GM11168 (cell line): ENCODE measurements around the gene GBX1.

ENCODE experiments used
- in situ Hi-C: fragments of 300-500 bp; cut with MboI; formaldehyde crosslinking; loops from one replicate; pipeline ENCODE4 v1.12.0; 2022; ENCODE audit warnings: low sequenced_read_pairs; ENCODE audit not compliant: unreplicated experiment

Gene GBX1

GRCh38 chr7:151130741-151131157 lies 36.7 kb downstream of the GBX1 start:
- in situ Hi-C loops, result no loop called here

GRCh38 chr7:151129960-151130591 lies 37.4 kb downstream of the GBX1 start:
- in situ Hi-C loops, result no loop called here

GRCh38 chr7:151129117-151129959 lies 38.2 kb downstream of the GBX1 start:
- in situ Hi-C loops, result no loop called here

GRCh38 chr7:151128716-151129115 lies 38.8 kb downstream of the GBX1 start:
- in situ Hi-C loops, result no loop called here

DNA sequence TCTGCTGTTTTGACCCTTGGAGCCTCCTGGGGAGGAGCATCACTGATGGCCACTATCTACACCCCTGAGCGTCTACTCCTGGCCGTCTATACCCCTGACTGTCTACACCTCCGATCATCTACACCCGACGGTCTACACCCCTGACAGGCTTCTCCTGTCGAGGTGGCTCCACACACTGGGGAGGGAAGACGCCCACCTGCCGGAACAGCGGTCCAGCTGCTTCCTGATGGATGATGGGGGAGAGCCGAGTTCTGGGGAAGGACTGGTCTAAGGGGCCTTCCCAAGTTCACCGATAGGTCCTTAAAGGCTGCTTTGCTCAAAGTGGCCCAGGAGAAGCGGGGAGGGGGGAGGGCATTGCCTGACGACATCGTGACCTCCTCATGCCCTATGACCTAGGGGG lies 39.4 kb downstream of the GBX1 start:
- in situ Hi-C loops, result no loop called here

- in situ Hi-C loops, result no loop called here
These were observed 40.9 kb downstream of the GBX1 start for GRCh38 chr7:151126491-151127137.

GRCh38 chr7:151125846-151126481 lies 41.5 kb downstream of the GBX1 start:
- in situ Hi-C loops, result no loop called here

DNA sequence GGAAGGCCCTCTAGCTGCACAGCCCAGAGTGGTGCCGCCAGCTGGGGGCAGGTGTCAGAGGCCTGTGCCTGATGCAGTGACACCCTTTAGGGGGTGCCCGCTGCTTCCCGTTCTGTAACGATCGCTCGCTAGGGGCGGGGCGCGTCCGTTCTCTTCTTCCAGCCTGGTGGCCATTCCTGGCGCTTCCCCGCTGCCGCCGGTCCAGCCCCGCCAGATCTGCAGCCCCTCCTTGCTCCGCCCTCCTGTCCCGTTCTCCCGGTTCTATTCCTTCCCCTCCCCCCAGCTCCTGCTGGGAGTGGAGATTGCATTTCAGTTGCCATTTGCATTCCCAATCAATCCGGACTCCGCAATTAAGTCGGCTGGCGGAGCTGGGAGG lies 42.0 kb downstream of the GBX1 start:
- in situ Hi-C loops, result no loop called here

GRCh38 chr7:151124899-151125399 lies 42.5 kb downstream of the GBX1 start:
- in situ Hi-C loops, result no loop called here

GRCh38 chr7:151124481-151124880 lies 43.0 kb downstream of the GBX1 start:
- in situ Hi-C loops, result no loop called here

GRCh38 chr7:151123822-151124464 lies 43.6 kb downstream of the GBX1 start:
- in situ Hi-C loops, result no loop called here

- in situ Hi-C loops, result no loop called here
These were observed 44.2 kb downstream of the GBX1 start for GRCh38 chr7:151123158-151123821.

DNA sequence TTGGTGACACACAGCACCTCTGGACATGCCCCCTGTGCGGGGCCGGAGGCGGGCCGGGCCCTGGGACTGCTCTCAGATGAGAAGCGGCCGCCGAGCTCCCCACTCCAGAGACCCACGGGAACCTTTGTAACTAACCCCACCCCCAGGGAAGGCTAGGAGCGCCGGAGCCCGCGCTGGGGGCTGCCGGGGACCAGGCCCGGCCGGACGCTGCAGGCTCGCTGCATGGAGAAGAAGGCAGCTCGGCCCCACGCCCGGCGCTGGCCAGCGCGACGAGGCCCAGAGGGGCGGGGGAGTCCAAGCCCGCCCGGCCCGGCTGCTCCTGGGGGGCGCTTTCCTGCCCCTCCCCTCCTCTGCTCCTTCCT lies 44.7 kb downstream of the GBX1 start:
- in situ Hi-C loops, result no loop called here

DNA sequence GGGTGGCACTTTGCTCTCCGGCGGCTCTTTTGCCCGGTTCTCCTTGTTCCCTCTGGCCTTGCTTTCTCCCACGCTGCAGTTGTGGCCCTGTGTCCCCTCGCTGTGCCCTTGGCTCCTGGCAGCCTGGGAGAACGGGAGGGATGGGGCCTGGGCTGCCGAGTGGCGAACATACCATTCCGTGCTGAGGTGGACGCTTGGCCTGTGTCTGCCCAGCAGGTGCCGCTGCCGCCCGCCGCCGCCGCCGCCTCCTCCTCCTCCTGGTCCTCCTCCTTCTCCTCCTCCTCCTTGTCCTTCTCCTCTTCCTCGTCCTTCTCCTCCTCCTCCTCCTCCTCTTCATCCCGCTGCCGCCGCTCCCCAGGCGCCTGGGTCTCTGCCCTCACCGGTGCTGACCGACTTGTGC lies 45.2 kb downstream of the GBX1 start:
- in situ Hi-C loops, result no loop called here

GRCh38 chr7:151121380-151122170 lies 45.9 kb downstream of the GBX1 start:
- in situ Hi-C loops, result no loop called here

DNA sequence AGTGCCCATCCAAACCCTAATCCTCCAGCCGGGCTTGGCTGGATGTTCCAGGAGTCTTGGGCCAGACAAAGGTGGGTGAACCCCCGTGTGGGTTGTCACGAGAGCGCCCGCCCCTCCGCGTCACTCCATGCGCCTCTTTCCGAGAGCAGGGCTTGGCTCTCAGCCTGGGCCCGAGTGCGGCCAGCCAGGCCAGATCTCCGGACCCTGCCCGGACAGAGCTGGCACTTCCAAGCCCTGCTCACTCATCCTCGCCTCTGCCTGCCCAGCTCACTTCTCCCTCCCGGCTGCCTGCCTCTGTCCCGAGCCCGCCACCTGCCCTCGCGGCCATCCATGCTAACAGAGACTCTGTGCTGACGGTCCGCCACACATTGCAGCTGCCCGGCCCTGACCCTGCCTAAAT lies 46.6 kb downstream of the GBX1 start:
- in situ Hi-C loops, result no loop called here

GRCh38 chr7:151119902-151120301 lies 47.6 kb downstream of the GBX1 start:
- in situ Hi-C loops, result no loop called here

DNA sequence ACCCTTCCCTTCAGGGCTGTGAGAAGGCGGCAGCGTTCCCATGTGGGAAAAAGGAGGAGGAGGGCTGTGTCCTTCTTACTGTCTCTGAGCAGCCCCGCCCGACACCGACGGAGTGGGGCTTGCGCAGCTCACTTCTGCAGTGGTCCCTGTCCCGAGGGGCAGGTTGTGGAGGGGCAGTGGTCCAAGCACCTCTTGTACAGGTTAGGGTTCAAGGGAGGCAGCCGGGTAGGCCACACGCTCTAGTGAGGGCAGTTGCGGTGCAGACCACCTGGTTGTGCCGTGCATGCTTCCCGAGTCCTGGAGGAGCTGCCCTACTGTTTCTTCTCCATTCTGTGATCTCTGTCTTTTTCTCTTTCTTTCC lies 48.5 kb downstream of the GBX1 start:
- in situ Hi-C loops, result no loop called here
